Inflammatory macrophage (primary cell): Measurements from ENCODE around the gene GRSF1.
"Not testable (repeated sequence)": the region's sequence is repeated elsewhere in the genome, so short reads cannot be mapped to it uniquely, and the experiment has no call there.

Experiments
- DNase-seq, 2 donors: peaks; one replicate each; pipeline ENCODE4 v3.0.0-alpha.2; 2020 to 2022

Gene GRSF1

DNA sequence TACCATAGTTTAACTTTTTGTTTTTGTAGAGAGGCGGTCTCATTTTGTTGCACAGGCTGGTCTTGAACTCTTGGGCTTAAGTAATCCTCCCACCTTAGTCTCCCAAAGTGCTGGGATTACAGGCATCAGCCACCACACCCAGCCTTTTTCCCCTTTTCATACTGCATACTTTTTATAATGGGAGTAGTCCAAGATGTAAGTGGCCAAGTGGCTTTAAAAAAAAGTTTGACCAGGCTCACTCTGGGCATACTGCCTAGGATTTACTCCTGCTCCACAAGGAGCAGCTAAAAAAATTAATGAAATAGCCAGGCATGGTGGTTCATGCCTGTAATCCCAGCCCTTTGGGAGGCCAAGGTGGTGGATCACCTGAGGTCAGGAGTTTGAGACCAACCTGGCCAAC, 6.0 kb downstream of the GRSF1 start:
- DNase-seq: no peak

DNA sequence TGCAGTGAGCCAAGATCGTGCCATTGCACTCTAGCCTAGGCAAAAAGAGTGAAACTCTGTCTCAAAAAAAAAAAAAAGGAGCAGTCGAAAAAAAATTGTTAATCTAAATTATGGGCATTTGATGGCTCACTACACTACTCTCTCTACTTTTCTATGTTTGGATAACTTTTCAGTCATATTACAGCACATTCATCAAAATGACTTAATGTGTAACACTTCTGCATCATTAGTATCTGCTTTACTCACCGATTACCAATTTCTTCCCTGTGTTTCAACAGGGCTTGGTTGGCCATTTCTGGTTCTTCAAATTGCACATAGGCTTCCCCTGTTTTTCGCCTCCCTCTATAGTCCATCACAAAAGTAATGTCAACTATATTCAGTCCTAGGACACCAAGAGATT, 8.4 kb downstream of the GRSF1 start:
- no peak for DNase-seq

DNA sequence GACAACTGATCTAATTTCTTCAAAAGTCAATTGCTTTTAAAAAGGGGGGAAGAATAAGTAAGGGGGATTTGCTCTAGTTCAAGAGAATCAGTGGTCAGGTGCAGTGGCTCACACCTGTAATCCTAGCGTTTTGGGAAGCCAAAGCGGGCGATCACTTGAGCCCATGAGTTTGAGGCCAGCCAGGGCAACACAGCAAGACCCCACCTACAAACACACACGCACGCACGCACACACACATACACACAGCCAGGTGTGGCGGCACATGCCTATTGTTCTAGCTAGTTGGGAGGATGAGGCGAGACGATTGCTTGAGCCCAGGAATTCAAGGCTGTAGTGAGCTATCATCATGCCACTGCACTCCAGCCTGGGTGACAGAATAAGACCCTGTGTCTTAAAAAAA, 9.6 kb downstream of the GRSF1 start:
- no peak for DNase-seq

DNA sequence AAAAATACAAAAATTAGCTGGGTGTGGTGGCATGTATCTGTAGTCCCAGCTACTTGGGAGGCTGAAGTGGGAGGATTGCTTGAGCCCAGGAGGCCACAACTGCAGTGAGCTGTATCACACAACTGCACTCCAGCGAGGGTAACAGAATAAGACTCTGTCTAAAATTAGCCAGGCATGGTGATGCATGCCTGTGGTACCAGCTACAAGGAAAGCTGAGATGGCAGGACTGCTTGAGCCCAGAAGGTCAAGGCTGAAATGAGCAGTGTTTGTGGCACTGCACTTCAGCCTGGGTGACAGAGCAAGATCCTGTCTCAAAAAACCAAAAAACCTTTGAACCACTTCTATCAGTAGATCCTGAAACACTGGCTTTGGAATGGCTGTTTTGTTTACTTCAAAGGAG, 10.2 kb downstream of the GRSF1 start:
- DNase-seq: no peak

DNA sequence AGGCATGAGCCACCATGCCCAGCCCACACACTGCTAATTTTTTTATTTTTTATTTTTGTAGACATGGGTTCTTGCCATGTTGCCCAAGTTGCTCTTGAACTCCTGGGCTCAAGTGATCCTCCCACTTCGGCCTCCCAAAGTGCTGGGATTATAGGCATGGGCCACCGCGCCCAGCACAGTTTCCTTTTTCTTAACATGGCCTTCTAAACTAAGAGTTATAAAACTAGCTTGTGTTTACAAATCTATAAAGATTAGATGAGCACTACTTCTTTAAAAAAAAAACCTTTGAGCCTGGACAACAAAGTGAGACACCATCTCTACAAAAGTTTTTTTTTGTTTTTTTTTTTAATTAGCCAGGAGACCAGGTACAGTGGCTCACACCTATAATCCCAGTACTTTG, 10.7 kb downstream of the GRSF1 start:
- DNase-seq: no peak

DNA sequence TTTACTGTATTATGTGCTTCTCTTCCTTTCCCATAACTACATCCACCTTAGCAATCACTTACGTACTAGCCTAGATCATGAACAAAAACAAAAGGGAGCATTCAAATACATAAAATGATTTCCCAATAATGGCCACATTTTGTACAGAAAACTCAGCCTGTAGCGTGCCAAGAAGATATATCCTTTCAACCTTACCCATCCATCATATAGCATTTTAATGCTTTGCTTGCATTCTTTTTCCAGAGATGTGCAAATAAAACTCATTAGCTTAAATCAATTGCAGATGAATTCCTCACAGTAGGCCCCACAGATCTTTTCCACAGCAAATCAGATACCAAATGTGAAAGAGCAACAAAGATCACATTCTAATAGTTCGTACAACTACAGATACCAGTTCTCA, 20.8 kb downstream of the GRSF1 start:
- no peak for DNase-seq

DNA sequence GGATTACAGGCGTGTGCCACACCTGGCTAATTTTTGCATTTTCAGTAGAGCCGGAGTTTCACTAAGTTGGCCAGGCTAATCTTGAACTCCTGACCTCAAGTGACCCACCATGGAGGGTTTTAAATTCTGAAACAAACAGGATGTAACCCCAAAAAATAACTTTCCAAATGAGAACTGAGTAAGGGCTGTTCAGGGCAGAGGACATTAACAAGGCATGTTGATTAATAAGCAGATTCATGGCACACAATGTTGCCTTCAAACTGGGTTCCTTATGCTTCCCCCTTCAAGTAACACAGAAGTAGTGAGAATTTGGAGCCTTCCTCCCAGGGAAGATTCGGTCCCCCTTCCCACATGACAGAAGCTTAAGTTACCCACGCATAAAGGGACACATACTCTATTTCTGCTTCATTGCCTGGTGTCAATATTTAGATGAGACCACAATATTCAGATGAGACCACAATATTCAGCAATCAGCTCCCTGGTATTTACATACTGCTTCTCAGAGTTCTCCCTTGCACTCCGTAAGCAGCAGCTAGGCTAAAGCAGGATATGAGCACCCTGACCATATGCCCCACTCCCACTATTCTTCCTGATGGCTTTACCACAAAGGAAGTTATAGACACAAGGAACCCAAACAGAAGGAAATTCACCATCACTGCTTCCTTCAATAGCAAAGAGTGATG, 21.4 kb downstream of the GRSF1 start:
- peak; percentile 73 to 74 for DNase-seq

DNA sequence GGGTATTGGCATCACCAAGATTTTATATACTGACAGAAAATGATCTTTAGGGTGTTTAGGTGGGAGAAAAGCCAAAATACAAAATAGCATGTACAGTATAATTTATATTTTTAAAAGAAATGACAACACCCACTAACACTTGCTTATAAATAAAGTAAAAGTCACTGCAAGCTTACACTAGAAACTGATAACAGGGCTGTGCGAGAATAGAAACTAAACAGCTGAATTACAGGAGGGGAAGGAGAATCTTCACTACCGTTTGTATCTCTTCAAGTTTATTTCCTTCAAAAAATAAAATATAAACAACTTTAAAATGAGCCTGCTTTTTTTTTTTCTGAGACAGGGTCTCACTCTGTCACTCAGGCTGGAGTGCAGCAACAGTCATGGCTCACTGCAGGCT, 22.8 kb downstream of the GRSF1 start:
- no peak for DNase-seq

DNA sequence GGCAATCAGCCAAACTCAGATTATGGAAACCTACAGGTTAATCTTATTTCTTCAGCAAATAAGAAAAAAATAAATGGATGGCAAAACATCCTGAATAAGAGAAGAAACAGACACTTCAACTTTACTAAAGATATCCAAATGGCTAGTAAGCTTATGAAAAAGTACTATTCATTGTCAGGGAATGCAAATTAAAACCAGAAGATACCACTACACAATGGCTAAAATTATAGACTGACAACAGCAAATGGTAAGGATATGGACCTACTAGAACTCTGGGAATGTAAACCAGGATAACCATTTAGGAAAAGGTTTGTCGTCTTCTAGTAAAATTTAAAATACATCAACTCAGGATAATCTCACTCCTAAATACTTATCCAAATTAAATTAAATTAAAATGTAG, 24.3 kb downstream of the GRSF1 start:
- no peak for DNase-seq

DNA sequence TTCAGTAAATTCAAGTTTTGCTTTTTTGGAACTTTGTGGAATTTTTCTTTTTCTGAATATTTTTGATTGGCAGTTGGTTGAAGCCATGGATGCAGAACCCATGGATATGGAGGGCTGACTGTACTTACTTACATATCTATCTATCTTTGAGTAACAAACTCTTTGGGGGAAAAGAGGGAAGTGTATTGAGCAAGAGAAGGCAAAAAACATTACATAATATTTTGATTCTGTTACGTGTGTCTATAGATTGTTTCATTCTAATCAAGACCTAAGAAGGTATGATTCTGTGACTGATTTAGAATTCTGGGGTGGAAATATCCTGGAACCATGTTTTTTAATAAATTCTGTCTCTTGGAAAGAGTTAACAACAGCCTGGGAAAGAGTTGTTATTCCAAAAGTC, 31.5 kb downstream of the GRSF1 start:
- peak; percentile 9 to 79 for DNase-seq

DNA sequence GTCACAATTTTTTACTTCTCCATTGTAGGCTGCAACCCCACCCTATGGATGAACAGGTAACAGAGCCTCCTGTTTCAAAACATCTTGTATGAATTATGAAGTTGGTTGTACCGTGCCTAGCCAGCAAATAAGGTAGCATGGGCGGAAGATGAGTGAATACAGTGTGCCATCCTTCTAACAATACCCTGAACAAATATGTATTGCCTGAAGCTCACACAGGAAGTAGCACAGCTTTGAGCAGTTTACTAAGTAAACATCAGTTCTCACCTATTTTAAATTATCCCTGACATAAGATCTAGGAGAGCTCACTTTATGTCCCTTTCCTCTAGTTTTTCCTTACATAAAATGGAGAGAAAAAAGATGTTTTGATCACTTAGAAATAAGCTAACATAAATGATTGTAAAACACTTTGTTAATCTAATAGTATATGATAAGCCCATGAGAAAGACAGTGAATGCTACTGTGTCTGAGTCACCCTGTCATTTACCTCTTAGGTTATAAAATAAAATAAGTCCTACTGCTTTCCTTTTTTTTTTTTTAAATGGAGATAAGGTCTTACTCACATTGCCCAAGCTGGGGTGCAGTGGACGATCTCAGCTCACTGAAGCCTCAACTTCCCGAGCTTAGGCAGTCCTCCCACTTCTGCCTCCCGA, 36.6 kb downstream of the GRSF1 start:
- no peak for DNase-seq

DNA sequence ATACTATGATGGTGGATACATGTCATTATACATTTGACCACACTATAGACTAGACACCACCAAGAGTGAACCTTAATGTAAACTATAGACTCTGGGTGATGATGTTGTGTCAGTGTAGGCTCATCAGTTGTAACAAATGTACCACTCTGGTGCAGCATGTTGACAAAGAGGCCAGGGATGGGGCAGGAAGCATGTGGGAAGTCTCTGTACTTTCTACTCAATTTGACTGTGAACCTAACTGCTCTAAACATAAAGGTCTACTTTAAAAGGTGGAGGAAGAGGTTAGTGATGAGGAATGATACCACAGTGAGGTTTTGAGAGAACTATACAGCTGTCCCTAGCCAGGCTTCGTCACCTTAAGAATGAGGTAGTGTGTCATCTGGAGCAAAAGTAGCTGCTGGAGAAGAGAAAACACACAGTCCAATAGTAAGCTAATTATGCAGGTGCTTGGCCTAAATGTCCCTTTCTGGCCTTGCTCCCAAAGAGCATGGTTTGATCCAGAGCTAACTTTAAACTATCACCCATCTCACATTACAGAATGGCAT, 38.4 kb downstream of the GRSF1 start:
- no peak for DNase-seq

DNA sequence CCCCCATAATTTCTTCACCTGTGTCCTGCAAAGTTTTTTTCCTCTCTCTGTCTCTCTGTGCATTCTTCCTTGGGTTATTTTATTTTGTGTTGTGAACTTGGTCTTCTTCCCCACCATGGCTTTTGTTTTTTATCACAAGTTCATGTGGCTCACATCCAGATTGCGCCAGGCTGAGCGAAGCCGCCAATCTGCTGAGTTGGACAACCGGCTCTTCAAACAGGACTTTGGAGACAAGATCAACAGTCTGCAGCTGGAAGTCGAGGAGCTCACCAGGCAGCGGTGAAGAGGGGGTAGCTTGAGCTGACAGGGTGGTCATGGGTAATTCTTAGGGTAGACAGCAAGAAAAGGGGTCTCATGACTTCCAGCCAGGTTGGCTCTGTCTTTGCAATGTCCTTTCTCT, 46.1 kb downstream of the GRSF1 start:
- DNase-seq: no peak

DNA sequence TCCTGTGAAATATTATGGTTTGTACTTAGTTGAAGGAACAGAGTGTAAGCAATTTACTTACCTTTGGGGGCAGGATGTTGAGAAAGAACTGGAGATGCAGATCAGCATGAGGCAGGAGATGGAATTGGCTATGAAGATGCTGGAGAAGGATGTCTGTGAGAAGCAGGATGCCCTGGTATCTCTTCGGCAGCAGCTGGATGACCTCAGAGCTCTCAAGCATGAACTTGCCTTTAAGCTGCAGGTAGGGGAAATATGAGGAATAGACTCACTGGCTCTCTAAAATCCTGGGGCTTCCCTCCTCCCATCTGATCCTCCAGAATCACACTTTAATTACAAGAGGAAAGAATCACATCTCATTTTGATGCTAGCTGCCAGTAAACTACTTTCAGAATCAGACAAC, 51.0 kb downstream of the GRSF1 start:
- no peak for DNase-seq

DNA sequence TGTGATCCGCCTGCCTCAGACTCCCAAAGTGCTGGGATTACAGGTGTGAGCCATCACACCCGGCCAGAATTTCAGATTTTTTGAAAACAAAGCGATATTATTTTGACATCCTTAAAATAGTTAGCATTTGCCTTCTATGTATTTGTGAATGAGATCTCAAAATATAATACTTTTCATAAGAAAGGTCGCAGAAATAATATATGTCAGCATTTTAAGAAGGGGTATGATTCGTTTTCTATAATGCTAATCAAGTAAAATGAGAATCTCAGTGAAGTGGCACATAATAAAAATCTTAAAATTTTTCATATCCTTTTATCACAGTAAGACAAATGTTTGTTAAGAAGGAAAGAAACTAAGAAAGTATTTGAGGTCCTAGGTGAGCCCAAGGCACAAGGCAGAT, 52.2 kb downstream of the GRSF1 start:
- DNase-seq: no peak

DNA sequence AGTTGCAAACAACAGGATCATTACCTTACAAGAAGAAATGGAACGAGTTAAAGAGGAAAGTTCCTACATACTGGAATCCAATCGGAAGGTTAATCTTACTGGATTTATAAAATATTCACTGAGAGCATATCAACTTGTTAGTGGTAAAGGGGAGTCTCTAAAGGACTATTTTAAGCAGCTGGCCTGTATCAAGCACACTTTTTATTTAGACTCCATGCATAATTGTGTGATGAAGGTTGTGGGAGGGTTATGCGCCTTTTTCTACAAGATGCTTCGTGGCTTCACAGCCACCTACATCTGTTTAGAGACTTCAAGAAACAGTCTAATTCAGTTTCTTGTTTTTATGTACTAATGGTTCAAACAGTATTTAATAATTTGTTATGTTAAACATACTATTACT, 56.6 kb downstream of the GRSF1 start:
- DNase-seq: no peak

DNA sequence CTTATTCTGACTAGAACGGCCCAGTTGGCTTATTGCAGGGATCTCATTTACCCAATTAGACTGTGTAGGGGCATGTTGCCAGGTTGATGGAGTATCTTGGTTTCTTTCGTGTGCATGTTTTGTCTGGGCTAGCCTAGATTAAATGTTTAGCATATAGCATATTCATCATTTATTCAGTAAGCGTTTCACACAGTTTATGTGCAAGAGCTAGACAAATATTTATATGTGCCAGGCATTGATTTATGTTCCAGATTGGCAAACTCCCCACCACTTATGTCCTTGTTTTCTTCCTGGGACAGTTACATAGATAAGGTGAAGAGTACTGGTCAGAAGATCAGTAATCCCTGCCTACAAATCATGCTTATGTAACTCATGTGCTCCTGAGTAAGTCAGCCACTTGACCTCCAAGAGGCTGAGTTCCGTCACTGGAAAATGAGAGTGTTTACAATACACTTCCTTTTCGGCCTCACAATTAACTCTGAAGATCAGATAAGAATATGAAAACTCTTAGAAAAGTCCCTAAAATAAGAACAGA, 60.7 kb downstream of the GRSF1 start:
- peak; percentile 27 to 62 for DNase-seq

DNA sequence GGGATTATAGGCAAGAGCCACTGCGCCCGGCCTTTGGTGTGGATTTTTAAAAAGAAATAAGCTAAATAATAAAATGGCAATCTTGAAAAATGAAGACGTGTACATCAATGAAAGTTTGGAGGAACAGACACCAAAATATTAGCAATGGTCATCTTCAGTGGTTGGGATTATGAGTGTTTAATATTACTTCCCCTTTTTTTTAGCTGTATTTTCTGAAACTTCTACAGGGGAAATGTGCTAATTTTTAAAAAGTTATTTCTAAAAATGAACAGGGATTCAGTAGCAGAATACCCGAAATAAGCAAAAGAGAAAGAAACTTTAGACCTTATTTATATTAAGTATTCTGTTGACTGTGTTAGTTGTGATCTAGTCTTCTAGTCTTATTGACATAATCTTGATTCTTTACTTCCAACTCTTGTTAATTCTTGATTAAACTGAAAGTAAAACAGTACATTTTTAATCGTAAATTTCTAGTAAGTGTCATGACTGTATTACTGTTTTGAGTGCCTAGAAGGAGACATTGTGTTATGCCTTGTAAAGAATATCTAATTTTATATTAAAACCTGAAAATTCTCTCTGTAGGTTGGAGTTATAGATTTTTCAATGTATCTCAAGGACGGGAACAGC, 66.6 kb downstream of the GRSF1 start:
- peak; percentile 7 to 49 for DNase-seq

DNA sequence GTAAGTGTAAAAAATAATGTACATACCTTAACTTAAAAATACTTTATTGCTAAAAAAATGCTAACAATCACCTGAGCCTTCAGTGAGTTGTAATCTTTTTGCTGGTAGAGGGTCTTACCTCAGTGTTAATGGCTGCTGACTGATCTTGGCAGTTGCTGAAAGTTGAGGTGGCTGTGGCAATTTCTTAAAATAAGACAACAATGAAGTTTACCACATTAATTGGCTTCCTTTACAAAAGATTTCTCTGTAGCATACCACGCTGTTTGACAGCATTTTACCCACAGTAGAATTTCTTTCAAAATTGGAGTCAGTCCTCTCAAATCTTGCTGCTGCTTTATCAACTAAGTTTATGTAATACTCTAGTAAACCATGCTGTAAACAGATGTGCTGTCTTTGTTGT, 70.3 kb downstream of the GRSF1 start:
- not testable (repeated sequence) for DNase-seq

DNA sequence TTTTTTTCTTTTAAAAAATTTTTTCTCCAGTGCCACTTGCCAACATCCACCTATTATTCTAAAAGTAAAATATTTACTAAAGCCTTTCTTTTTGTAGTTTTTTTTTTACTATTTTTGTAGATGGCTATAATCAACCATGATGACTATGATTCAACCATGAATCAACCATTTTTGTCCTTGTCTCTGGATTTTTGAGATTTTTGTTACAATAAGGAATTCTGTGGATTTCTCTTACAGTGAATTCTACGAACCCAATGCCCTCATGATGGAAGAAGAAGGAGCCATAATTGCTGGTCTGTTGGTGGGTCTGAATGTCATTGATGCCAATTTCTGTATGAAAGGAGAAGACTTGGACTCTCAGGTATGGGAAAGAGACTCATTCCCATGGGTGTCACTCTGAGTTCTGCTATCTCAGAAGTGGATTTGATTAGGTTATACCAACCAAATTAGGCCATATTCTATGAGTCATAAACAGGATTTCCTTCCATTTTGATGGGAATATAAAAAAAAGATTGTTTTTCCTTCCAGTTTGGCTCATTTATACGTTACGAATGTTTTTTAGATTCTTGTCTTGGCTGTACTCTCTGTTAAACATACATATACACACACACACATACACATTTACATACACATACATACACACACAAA, 71.3 kb downstream of the GRSF1 start:
- no peak for DNase-seq
